HepG2 (cell line): ENCODE results near the gene SPDYE5. TPM values are rescaled to one million over a fixed set of nuclear protein-coding genes. Genes with fewer than 3 reads are reported as not detected.
"Not testable (repeated sequence)": the region's sequence is repeated elsewhere in the genome, so short reads cannot be mapped to it uniquely, and the experiment has no call there.

Experiments
- ATAC-seq: fragments of 200-7000 bp; cut with Tn5 transposase; 3 replicates; pipeline ENCODE4 v1.9.1; 2020; ENCODE audit warnings: mild to moderate bottlenecking, moderate library complexity
- BruUV-seq: library from RNA; stranded (reverse); fragments of 400-500 nt; replicated peaks from 2 replicates; lab custom pipeline; 2021; lab: Mats Ljungman, UMichigan
- CTCF ChIA-PET: fragments of 300-600 bp; formaldehyde crosslinking; extraction: SDS; loops from one replicate; lab custom pipeline; 2021; ENCODE audit warnings: low total read pairs, inconsistent platforms, low intra/inter-chr PET ratio; lab: Yijun Ruan, JAX
- POLR2A ChIA-PET: fragments of 350-600 bp; sonication (Branson Sonifier 250); formaldehyde crosslinking; loops from one replicate; lab custom pipeline; 2020; ENCODE audit warnings: antibody characterized with exemption, inconsistent platforms; lab: Yijun Ruan, JAX
- DNase-seq: peaks from one replicate; pipeline ENCODE4 v3.0.0-alpha.2; 2015; ENCODE audit warnings: low spot score
- FAIRE-seq: peaks from 3 replicates; lab custom pipeline; 2011; peaks lifted over from hg19 to GRCh38; lab: Jason Lieb, UNC
- H2AFZ ChIP-seq: one replicate; pipeline ENCODE4 v1.6.1; 2011; ENCODE audit warnings: low read length, inconsistent platforms
- H3K27ac ChIP-seq: fragments of 300-600 bp; 3 replicates; pipeline ENCODE4 v1.8.0; 2011; ENCODE audit warnings: mixed run types, mild to moderate bottlenecking, mixed read lengths, low read length, inconsistent platforms; ENCODE audit not compliant: insufficient read depth; ENCODE audit errors: extremely low read length
- H3K27me3 ChIP-seq, 2 experiments: fragments of 200-600 bp in 1 of 2; 2 replicates in 1 of 2; 3 replicates in 1 of 2; pipeline versions ENCODE4 v1.6.0 to v1.8.0; 2011; ENCODE audit warnings: low read length in 2 of 2, mild to moderate bottlenecking in 2 of 2, moderate library complexity in 2 of 2, inconsistent platforms in 1 of 2; ENCODE audit not compliant: insufficient read depth in 2 of 2, control insufficient read depth in 1 of 2
- H3K36me3 ChIP-seq, 2 experiments: fragments of 200-600 bp in 1 of 2; replicated peaks in 1 of 2; 2 replicates in 1 of 2; 3 replicates in 1 of 2; pipeline versions ENCODE4 v1.5.1 to v1.8.0; 2011; ENCODE audit warnings: low read length in 2 of 2, inconsistent platforms in 1 of 2; ENCODE audit not compliant: insufficient read depth in 2 of 2, control insufficient read depth in 1 of 2
- H3K4me1 ChIP-seq: 2 replicates; pipeline ENCODE4 v1.5.1; 2012; ENCODE audit warnings: low read length, inconsistent platforms; ENCODE audit not compliant: insufficient read depth
- H3K4me2 ChIP-seq: 2 replicates; pipeline ENCODE4 v1.6.0; 2011; ENCODE audit warnings: low read depth, low read length, inconsistent platforms
- H3K4me3 ChIP-seq, 3 experiments: fragments of 200-600 bp in 1 of 3; sonication (generic), shearing (Covaris generic) in 1 of 3; replicated peaks in 1 of 3; 2 replicates each; pipeline ENCODE4 v1.5.1; 2011 to 2016; ENCODE audit warnings: low read length in 3 of 3, inconsistent platforms in 2 of 3, low read depth in 2 of 3, mild to moderate bottlenecking in 2 of 3, control low read depth in 1 of 3, mixed read lengths in 1 of 3; ENCODE audit not compliant: insufficient read depth in 1 of 3
- H3K79me2 ChIP-seq: one replicate; pipeline ENCODE4 v1.6.1; 2011; ENCODE audit warnings: low read length, inconsistent platforms; ENCODE audit not compliant: insufficient read depth
- H3K9ac ChIP-seq: 2 replicates; pipeline ENCODE4 v1.6.0; 2011; ENCODE audit warnings: mild to moderate bottlenecking, low read depth, low read length, inconsistent platforms; ENCODE audit not compliant: insufficient read depth
- H3K9me3 ChIP-seq: 2 replicates; pipeline ENCODE4 v1.5.1; 2012; ENCODE audit warnings: mild to moderate bottlenecking, low read length
- H4K20me1 ChIP-seq: 2 replicates; pipeline ENCODE4 v1.6.0; 2011; ENCODE audit warnings: inconsistent platforms, mild to moderate bottlenecking, low read length, moderate library complexity; ENCODE audit not compliant: insufficient read depth
- ARHGAP35 ChIP-seq: sonication (generic); formaldehyde crosslinking; IDR thresholded peaks from 2 replicates; pipeline ENCODE4 v1.9.0; 2022; ENCODE audit warnings: mild to moderate bottlenecking, inconsistent platforms, moderate library complexity, missing genetic modification reagents, borderline replicate concordance
- BCL3 ChIP-seq: sonication (generic); formaldehyde crosslinking; IDR thresholded peaks from 2 replicates; pipeline ENCODE4 v1.5.1; 2020; ENCODE audit warnings: mild to moderate bottlenecking, missing genetic modification reagents, moderate library complexity
- GABPA ChIP-seq, 2 experiments: IDR thresholded peaks; 2 replicates each; pipeline ENCODE4 v1.6.1; 2011 to 2016; ENCODE audit warnings: low read depth in 2 of 2, low read length in 1 of 2, missing biosample characterization in 1 of 2, missing genetic modification characterization in 1 of 2
- IRF9 ChIP-seq: sonication (generic); formaldehyde crosslinking; IDR thresholded peaks from 2 replicates; pipeline ENCODE4 v1.8.0; 2022; ENCODE audit warnings: missing genetic modification reagents, mild to moderate bottlenecking, borderline replicate concordance
- PHF21A ChIP-seq: sonication (generic); formaldehyde crosslinking; IDR thresholded peaks from 2 replicates; pipeline ENCODE4 v1.5.0; 2020; ENCODE audit warnings: mild to moderate bottlenecking, missing genetic modification reagents
- RARA ChIP-seq: IDR thresholded peaks from 2 replicates; pipeline ENCODE4 v1.6.1; 2016; ENCODE audit warnings: missing genetic modification reagents, missing compliant biosample characterization
- SAP130 ChIP-seq: IDR thresholded peaks from 2 replicates; pipeline ENCODE4 v1.6.1; 2016; ENCODE audit warnings: low read depth
- TERF1 ChIP-seq: sonication (generic); formaldehyde crosslinking; IDR thresholded peaks from 2 replicates; pipeline ENCODE4 v1.8.0; 2022; ENCODE audit warnings: mild to moderate bottlenecking, missing genetic modification reagents, moderate library complexity
- ZBTB38 ChIP-seq: sonication (generic); formaldehyde crosslinking; IDR thresholded peaks from 2 replicates; pipeline ENCODE4 v1.5.1; 2020; ENCODE audit warnings: mild to moderate bottlenecking, missing genetic modification reagents
- ZNF263 ChIP-seq: sonication (generic); formaldehyde crosslinking; IDR thresholded peaks from 2 replicates; pipeline ENCODE4 v1.4.0; 2020; ENCODE audit warnings: missing genetic modification reagents
- ZNF556 ChIP-seq: sonication (generic); formaldehyde crosslinking; IDR thresholded peaks from 2 replicates; pipeline ENCODE4 v1.4.0; 2020; ENCODE audit warnings: mild to moderate bottlenecking, missing genetic modification reagents, borderline replicate concordance
- ZNF749 ChIP-seq: sonication (generic); formaldehyde crosslinking; IDR thresholded peaks from 2 replicates; pipeline ENCODE4 v1.8.0; 2022; ENCODE audit warnings: mild to moderate bottlenecking, missing genetic modification reagents, moderate library complexity, borderline replicate concordance
- ZSCAN5A ChIP-seq: sonication (generic); formaldehyde crosslinking; IDR thresholded peaks from 2 replicates; pipeline ENCODE4 v1.8.0; 2022; ENCODE audit warnings: mild to moderate bottlenecking, missing genetic modification reagents, borderline replicate concordance
- WGBS: methylation state at CpG from one replicate; pipeline ENCODE4 v1.1.6; 2017; ENCODE audit warnings: low lambda C conversion rate; 5-methylcytosine and 5-hydroxymethylcytosine counted together
- in situ Hi-C: cut with HindIII; loops from 2 replicates; pipeline ENCODE4 v1.10.0; 2017; ENCODE audit warnings: low pct_unique_long_range_greater_than_20kb; ENCODE audit not compliant: extremely low pct_ligation_motif_present
- intact Hi-C: fragments of 100-400 bp; cut with micrococcal nuclease; formaldehyde crosslinking; loops from one replicate; pipeline ENCODE4 v1.10.0; 2022; ENCODE audit not compliant: unreplicated experiment
- polyA plus RNA-seq, 8 experiments: library from polyadenylated mRNA; depleted of rRNA in 3 of 8; stranded (reverse) in 7 of 8; unstranded in 1 of 8; fragments of >200 nt; fragmentation: Illumina TruSeq in 4 of 8; extraction: Trizol in 4 of 8; gene quantifications; 2 replicates each; pipeline versions ENCODE4 v1.2.1 to v1.2.3, GENCODE V29; 2011 to 2016; ENCODE audit warnings: low read depth in 4 of 8, missing spikeins in 1 of 8, mixed read lengths in 1 of 8; ENCODE audit not compliant: insufficient read depth in 1 of 8
- total RNA-seq, 5 experiments: library from RNA; depleted of rRNA; stranded (reverse); fragments of >200 nt; fragmentation: Illumina TruSeq; extraction: Trizol; gene quantifications; 2 replicates each; pipeline ENCODE4 v1.2.3, GENCODE V29; 2016; ENCODE audit warnings: low read depth in 1 of 5

SPDYE5 gene
- total and polyA plus RNA-seq, 2 of the 13 experiments (the other 11 are each of a cell fraction or from before 2014, with no cell fraction given): not detected

- TF ChIP-seq SAP130 (CRISPR knock-in tag) (peak; percentile 1; the same call in 1 of the 2 replicates), ZSCAN5A (CRISPR knock-in tag) (0 out of 2 replicates have a peak, but pooled peaks have one; percentile 1), ZNF556 (0 out of 2 replicates have a peak, but pooled peaks have one; percentile 9), ZNF263 (CRISPR knock-in tag) (peak; percentile 72), ZBTB38 (CRISPR knock-in tag) (0 out of 2 replicates have a peak, but pooled peaks have one; percentile 14), IRF9 (0 out of 2 replicates have a peak, but pooled peaks have one; percentile 32)
Observed at GRCh38 chr7:75485355-75485978, 6.7 kb upstream of the SPDYE5 start (continued).

GRCh38 chr7:75485979-75486643, 6.0 kb upstream of the SPDYE5 start, which contains the start of gene POM121C:
TSS of gene POM121C (minus strand) at chr7:75486299. CDS start at chr7:75441496, 44,803 bp downstream.
- H3K36me3 ChIP-seq, in situ Hi-C loops, H2AFZ ChIP-seq, H3K27me3 ChIP-seq, BruUV-seq, intact Hi-C loops, CTCF ChIA-PET, H3K4me1 ChIP-seq, FAIRE-seq, H4K20me1 ChIP-seq, H3K9me3 ChIP-seq: not testable (repeated sequence)
- Histone ChIP-seq H3K4me3 (peak within 1 kb of the TSS; percentile 83 to 86 (median 83); a peak in 5 of 6 replicates), H3K4me2 (peak within 1 kb of the TSS; percentile 77), H3K27ac (peak within 1 kb of the TSS; percentile 76), H3K9ac (peak within 1 kb of the TSS; percentile 76), H3K79me2 (peaks cover 16% of the 10 kb centered on the region)
- 4% methylated on average over 11 of the region's 49 CpGs for WGBS
- POLR2A ChIA-PET: interaction anchor here (0.9 to 1.0 kb wide), 2 partner anchors 42 to 45 kb away, joined by 6 to 7 read pairs; no protein-coding TSS in a partner anchor
- peak; percentile 100 for ATAC-seq
- DNase-seq: peak; percentile 85
- peak; percentile 19; the same call in 1 of the 2 replicates for TF ChIP-seq ARHGAP35 (CRISPR knock-in tag)
- TF ChIP-seq GABPA (IDR thresholded peaks at IDR 0.05; ENCODE audit: low read depth, low read length): peak; percentile 78
- peak; percentile 93 for TF ChIP-seq GABPA (CRISPR knock-in tag; IDR thresholded peaks at IDR 0.05; ENCODE audit: low read depth)
- TF ChIP-seq BCL3 (CRISPR knock-in tag): peak; percentile 38; the same call in 1 of the 2 replicates
- TF ChIP-seq RARA (CRISPR knock-in tag): 0 out of 2 replicates have a peak, but pooled peaks have one; percentile 24
- TF ChIP-seq TERF1 (CRISPR knock-in tag): 0 out of 2 replicates have a peak, but pooled peaks have one; percentile 53
- TF ChIP-seq ZNF749 (CRISPR knock-in tag): peak; percentile 80; the same call in 1 of the 2 replicates
- peak; percentile 93 for TF ChIP-seq PHF21A (CRISPR knock-in tag)
